GM18867 (cell line): ENCODE data around the gene EXOSC7.
A peak's percentile ranks its signal among the peaks of the same experiment; 100 is the strongest.
"Not testable (repeated sequence)": the region's sequence is repeated elsewhere in the genome, so short reads cannot be mapped to it uniquely, and the experiment has no call there.

Experiments used
- ATAC-seq: cut with Tn5 transposase; IDR thresholded peaks from one replicate; pipeline ENCODE4 v1.9.1; 2021; ENCODE audit warnings: mild to moderate bottlenecking, moderate library complexity; ENCODE audit not compliant: unreplicated experiment

Gene EXOSC7

GRCh38 chr3:44961888-44962287 is 14.2 kb upstream of the EXOSC7 start:
- no peak for ATAC-seq

GRCh38 chr3:44962621-44963393 is 13.2 kb upstream of the EXOSC7 start:
- ATAC-seq: no peak

DNA sequence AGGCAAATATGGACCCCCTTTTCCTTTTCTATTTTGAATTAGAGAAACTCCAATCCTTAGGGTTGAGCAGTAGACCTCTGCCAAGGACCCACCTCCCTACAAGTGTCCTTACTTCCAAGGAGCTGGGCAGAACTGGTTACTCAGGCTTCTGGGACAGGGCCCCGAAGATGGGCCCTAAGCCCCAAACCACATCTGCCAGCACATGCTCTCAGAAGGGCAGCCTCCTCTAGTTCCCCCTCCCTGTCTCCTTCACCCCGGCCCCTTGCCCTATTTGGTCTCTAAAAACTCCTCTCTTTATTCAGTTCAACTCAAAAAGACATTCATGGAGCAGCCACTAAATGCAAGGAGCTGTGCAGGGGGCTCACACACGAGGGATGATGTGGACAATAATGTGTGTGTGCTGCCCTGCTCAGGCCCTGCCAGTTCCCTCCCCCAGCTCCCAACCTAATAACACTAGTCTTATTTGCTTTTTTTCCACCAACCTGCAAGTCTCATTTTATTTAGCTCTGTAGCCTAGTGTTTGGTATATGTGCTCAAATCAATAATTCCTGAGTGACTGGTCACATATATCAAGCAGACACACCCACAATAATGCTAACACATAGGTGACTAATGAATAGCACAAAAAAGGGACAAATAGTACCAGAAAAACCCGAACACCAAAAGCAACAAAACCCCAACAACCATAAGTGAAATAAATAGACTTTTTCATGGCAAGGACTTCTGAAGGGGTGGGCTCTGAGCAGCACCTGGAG is 12.3 kb upstream of the EXOSC7 start:
- no peak for ATAC-seq

GRCh38 chr3:44965165-44965564 is 10.9 kb upstream of the EXOSC7 start:
- no peak for ATAC-seq

GRCh38 chr3:44966795-44967278 is 9.2 kb upstream of the EXOSC7 start:
- ATAC-seq: no peak

- ATAC-seq: no peak
Measured at GRCh38 chr3:44968447-44968858, 7.6 kb upstream of the EXOSC7 start.

DNA sequence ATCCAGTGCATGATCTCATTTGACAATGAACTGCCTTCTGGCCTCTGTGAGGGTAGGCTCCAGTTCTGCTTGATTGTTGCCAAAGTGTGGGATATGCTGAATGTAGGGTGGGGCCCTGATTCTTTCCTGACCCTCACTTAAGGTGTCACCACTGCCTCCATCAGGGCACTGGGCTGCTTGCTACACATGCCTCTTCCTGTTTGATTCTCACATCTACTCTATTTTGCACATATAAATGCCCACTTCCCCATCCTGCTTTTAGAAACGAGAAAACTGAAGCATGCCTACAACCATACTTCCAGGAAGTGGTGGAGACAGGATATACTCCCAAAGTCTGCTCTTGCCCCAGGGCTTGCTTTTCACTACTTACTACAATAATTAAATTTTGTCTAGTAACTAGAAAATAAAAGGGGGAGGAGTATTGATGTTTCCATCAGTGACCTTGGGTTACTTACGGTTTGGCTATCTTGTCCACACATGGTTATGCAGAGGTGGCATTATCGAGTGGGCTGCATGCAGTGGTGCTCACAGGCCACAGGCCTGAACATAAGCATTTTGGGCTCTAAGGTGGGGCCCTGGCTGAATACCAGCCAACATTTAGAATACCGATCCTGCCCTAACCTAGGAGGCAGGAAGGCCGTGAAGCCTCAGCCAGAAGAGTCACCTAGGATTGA is 6.8 kb upstream of the EXOSC7 start:
- no peak for ATAC-seq

GRCh38 chr3:44969828-44970179 is 6.2 kb upstream of the EXOSC7 start:
- no peak for ATAC-seq

GRCh38 chr3:44970926-44971490 is 5.0 kb upstream of the EXOSC7 start:
- no peak for ATAC-seq

- no peak for ATAC-seq
Measured at GRCh38 chr3:44974416-44974815, 1.6 kb upstream of the EXOSC7 start.

DNA sequence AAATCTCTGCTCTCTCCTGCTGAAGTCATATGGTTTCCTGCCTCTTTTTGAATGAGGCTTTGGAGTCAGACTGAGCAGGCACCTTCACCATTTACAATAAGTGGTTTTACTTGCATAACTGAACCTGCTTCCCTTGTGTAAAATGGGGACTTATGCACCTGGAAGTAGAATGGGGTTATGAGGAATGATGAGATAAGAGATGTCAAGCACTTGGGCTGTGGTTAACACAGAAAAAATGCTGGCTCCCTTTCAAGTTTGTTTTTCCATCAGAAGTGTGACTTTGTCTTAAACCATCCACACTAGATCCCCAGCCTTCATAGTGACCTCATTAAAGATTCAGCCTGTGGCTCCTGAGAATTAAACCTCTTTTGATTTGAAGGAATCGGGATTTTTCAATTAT is 5.2 kb downstream of the EXOSC7 start:
- ATAC-seq: no peak

DNA sequence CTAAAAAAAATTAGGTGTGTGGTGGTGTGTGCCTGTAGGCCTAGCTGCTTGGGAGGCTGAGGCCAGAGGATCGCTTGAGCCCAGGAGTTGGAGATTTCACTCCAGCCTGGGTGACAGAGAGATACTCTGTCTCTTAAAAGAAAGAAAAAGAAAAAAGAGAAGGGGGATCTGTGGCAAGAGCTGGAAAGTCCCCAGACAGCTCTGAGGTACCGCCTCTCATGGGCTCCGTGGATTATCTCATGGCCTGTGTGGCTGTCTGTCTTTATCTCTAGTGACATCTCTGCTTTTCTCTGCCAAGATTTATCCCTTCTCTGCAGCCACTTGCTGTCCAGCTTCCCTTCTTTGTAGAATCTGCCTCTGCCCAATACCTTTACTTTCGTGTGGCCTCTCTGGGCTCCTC is 5.7 kb downstream of the EXOSC7 start:
- no peak for ATAC-seq

DNA sequence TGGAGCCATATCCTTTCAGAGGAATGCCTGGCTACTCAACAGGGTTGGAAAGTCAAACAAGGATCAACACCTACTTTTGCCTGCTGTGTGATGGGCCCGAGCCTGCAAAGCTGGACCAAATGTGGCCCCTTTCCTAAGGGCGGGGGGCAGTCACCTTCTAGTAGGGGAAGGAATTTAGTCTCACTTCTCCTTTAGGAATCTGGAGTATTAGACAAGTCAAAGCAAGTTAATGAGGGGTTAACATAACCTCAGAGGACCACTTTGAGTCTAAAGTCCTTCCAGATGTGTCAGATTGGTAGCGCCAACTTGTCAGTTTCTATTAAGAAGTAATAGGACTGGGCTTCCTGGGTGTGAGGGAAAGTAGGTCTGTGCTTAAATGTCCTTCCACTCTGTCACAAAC is 6.8 kb downstream of the EXOSC7 start:
- no peak for ATAC-seq

GRCh38 chr3:44983484-44983941 is 7.5 kb downstream of the EXOSC7 start:
- no peak for ATAC-seq

- ATAC-seq: peak; percentile 45
Measured at GRCh38 chr3:44984335-44984734, 8.3 kb downstream of the EXOSC7 start.

DNA sequence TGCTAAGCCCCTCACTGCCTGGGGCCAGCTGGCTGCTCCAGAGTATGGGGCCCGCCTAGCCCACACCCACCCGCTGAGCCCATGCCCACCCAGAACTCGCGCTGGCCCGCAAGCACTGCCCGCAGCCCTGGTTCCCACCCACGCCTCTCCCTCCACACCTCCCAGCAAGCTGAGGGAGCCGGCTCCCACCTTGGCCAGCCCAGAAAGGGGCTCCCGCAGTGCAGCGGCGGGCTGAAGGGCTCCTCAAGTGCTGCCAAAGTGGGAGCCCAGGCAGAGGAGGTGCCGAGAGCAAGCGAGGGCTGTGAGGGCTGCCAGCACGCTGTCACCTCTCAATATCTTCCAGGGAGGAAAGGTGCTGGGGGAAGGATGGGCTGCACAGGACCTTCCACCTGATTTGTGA is 10.3 kb downstream of the EXOSC7 start:
- not testable (repeated sequence) for ATAC-seq

DNA sequence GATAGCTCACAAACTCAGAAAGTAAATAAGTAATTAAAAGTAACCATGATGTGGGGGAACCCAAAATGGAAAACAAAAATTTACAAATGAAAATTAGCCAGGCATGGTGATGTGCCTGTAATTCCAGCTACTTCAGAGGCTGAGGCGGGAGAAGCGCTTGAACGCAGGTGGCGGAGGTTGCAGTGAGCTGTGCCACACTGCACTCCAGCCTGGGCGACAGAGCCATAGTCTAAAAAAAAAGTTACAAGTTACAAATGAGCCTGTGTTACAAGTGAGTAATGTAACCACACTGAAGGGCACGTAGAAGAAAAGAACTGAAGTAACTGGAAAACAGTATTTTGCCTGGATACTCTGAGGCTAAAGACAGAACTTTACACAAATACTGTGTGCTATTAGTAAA is 11.3 kb downstream of the EXOSC7 start:
- no peak for ATAC-seq

- no peak for ATAC-seq
Measured at GRCh38 chr3:44988073-44988472, 12.0 kb downstream of the EXOSC7 start.

DNA sequence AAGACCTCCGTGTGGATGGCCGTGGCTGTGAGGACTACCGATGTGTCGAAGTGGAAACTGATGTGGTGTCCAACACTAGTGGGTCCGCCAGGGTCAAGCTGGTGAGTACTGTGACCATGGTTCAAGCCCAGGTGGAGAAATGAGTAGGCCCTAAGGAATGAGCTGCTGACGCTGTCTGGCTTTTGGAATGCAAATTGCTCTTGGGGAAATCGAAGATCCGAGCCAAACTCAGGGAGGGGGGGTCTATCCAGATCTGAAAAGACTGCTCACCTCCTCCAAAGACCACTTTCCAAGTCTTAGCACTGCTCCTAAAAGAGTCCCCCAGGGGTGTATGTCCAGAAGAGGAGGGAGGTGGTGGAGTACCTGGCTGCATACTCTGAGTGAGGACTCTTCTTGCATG is 13.1 kb downstream of the EXOSC7 start:
- no peak for ATAC-seq

GRCh38 chr3:44989636-44990373 is 13.8 kb downstream of the EXOSC7 start:
- ATAC-seq: no peak

DNA sequence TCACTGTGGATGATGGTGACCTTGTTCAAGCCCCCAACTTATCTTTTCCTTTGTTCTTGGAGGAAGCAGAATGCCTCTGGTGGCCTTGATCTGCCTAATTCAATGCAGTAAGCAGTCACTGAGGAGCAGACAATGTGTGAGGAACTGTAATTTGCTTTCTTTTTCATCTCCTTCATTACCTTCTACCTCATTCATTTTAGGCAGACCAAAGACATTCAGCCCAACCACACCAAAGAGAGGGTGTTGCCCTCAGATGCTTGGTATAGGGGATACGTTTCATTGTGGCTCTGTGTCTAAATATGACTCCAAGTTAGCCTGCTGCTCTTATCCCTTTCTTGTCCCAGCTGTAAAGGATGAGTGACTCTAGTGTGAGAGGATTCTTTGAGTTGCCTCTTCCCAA is 15.3 kb downstream of the EXOSC7 start:
- no peak for ATAC-seq
